K562 (cell line): Measurements from ENCODE around the gene RABL6. TPM values are rescaled to one million over a fixed set of nuclear protein-coding genes. Genes with fewer than 3 reads are reported as not detected.

ENCODE experiments used
- BCL6 ChIP-seq: fragments of 250-450 bp; sonication (Bioruptor Pico); IDR thresholded peaks from 2 replicates; pipeline ENCODE4 v1.4.0; 2020
- CBX3 ChIP-seq, 2 experiments: IDR thresholded peaks; 1 replicate in 1 of 2; 2 replicates in 1 of 2; pipeline ENCODE4 v1.6.1; 2012; ENCODE audit warnings: inconsistent platforms in 2 of 2, low read length in 2 of 2, borderline replicate concordance in 1 of 2, control low read depth in 1 of 2
- MAZ ChIP-seq, 2 experiments: fragments of 450-650 bp in 1 of 2; sonication (generic) in 1 of 2; formaldehyde crosslinking; IDR thresholded peaks in 1 of 2; conservative IDR thresholded peaks in 1 of 2; 2 replicates each; pipeline versions ENCODE4 v1.4.0 to v1.5.0; 2020; ENCODE audit warnings: mild to moderate bottlenecking in 1 of 2, missing genetic modification reagents in 1 of 2
- NR3C1 ChIP-seq: sonication (generic); formaldehyde crosslinking; IDR thresholded peaks from 2 replicates; pipeline ENCODE4 v1.8.1; 2022; ENCODE audit warnings: missing genetic modification reagents
- PTTG1 ChIP-seq: fragments of 450-650 bp; IDR thresholded peaks from 2 replicates; pipeline ENCODE4 v1.6.1; 2016; ENCODE audit warnings: low read depth, mild to moderate bottlenecking, missing genetic modification characterization, missing compliant biosample characterization
- RB1 ChIP-seq: fragments of 450-650 bp; IDR thresholded peaks from 2 replicates; pipeline ENCODE4 v1.6.1; 2017; ENCODE audit warnings: low read depth, mild to moderate bottlenecking
- RBBP5 ChIP-seq: fragments of 200-600 bp; sonication (generic); IDR thresholded peaks from 2 replicates; pipeline ENCODE4 v1.6.1; 2012; ENCODE audit warnings: borderline replicate concordance, mild to moderate bottlenecking, low read length, control low read depth, inconsistent platforms; ENCODE audit not compliant: insufficient read depth, poor library complexity, severe bottlenecking
- RUNX1 ChIP-seq: sonication (generic); IDR thresholded peaks from 2 replicates; pipeline ENCODE4 v1.6.1; 2016; ENCODE audit warnings: antibody characterized with exemption, low read depth
- SMARCA5 ChIP-seq: fragments of 450-650 bp; IDR thresholded peaks from 2 replicates; pipeline ENCODE4 v1.6.1; 2016
- SNIP1 ChIP-seq: fragments of 450-650 bp; IDR thresholded peaks from 2 replicates; pipeline ENCODE4 v1.7.1; 2017; ENCODE audit warnings: low read depth, mild to moderate bottlenecking
- SRF ChIP-seq, 2 experiments: fragments of 250-450, 450-650 bp in 1 of 2; sonication (Bioruptor Pico) in 1 of 2; sonication (generic) in 1 of 2; formaldehyde crosslinking; IDR thresholded peaks; 2 replicates each; pipeline versions ENCODE4 v1.5.0 to v1.5.1; 2020 to 2022; ENCODE audit warnings: mild to moderate bottlenecking in 1 of 2, missing genetic modification reagents in 1 of 2
- TCF7L2 ChIP-seq: fragments of 150-350 bp; IDR thresholded peaks from 2 replicates; pipeline ENCODE4 v1.6.1; 2016; ENCODE audit warnings: low read depth, mild to moderate bottlenecking, low read length, moderate library complexity
- ZNF347 ChIP-seq: fragments of 450-650 bp; formaldehyde crosslinking; IDR thresholded peaks from 2 replicates; pipeline ENCODE4 v1.4.0; 2020; ENCODE audit warnings: low read depth, mild to moderate bottlenecking, moderate library complexity
- polyA plus RNA-seq, 8 experiments: library from polyadenylated mRNA; depleted of rRNA in 4 of 8; stranded (reverse) in 5 of 8; unstranded in 3 of 8; fragments of >200 nt; fragmentation: Nextera tagmentation in 2 of 8; fragmentation: Illumina TruSeq in 1 of 8; extraction: Ambion mirVana in 2 of 8; extraction: Trizol in 1 of 8; gene quantifications; 2 replicates each; pipeline versions ENCODE4 v1.2.1 to v1.2.3, GENCODE V29; 2011 to 2014; ENCODE audit warnings: inconsistent platforms in 1 of 8, missing spikeins in 1 of 8
- total RNA-seq, 7 experiments: library from RNA; depleted of rRNA in 6 of 7; stranded (reverse); fragments of >200 nt in 6 of 7; fragmentation: Illumina TruSeq in 2 of 7; extraction: Trizol in 2 of 7; gene quantifications; 2 replicates each; pipeline versions ENCODE4 v1.2.1 to v1.2.3, GENCODE V29; 2011 to 2021; ENCODE audit warnings: low replicate concordance in 1 of 7
- TF ChIP-seq, protein P1 (sequence below), 2 experiments: fragments of 450-650 bp; IDR thresholded peaks; 2 replicates each; pipeline ENCODE4 v1.6.1; 2016; ENCODE audit warnings: mild to moderate bottlenecking in 2 of 2, borderline replicate concordance in 1 of 2, low read depth in 1 of 2, moderate library complexity in 1 of 2
- TF ChIP-seq, protein P2 (sequence below): fragments of 250-450 bp; sonication (Bioruptor Pico); IDR thresholded peaks from 2 replicates; pipeline ENCODE4 v1.8.0; 2021; ENCODE audit warnings: mild to moderate bottlenecking, moderate library complexity
- TF ChIP-seq, protein P3 (sequence below): fragments of 450-650 bp; IDR thresholded peaks from 2 replicates; pipeline ENCODE4 v1.6.1; 2016; ENCODE audit warnings: missing biosample characterization, missing genetic modification characterization

The RABL6 gene
- total and polyA plus RNA-seq, 9 of the 15 experiments (the other 6 are each of a cell fraction or from before 2014, with no cell fraction given), result 5.6 to 181 (median 84.5) TPM

DNA sequence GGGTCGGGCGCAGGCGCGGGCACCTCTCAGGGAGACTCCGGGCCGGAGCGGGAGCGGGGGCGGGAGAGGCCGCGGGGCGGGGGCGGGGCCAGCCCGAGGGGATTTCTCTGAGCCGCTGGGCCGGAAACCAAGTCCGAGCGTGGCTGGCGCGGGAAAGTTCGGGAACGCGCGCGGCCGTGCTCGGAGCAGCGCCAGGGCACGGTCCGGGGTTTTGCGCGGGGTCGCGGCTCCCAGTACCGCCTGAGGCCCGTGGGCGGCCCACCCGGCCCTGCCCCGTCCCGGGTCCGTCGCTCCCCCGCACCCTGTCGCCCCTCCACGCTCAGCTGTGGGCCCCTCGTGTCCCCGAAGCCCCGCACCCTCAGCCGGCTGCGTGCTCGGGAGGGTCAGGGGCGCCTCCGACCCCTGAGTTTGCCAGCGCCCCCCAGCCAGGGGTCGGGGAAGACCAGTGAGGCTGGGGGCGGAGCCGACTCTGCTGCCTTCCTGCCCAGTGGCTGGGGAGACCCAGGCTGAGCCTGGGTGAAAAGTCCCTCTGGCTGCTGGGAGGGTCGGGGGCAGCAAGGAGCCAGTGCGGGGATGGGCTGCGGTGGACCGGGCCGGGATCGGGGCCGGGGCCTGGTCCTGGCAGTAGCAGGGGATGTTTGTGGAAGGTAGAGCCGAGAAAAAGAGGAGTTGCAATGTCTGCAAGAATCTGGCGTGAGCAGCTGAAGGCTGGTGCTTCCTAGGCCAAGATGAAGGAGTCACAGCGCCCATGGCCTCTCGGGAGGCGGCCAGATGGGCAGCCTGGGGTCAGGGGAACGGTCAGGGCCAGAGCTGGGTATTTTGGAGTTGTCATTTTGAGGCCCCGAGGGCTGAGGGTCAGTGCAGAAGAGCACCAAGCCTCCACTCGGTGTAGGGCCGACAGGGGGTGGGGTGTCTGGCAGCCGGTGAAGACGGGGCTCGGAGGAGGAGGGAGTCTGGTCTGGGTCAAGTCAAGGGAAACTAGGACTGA is 79.2 kb downstream of the RABL6 start (continued):
- TF ChIP-seq, protein P1, sequence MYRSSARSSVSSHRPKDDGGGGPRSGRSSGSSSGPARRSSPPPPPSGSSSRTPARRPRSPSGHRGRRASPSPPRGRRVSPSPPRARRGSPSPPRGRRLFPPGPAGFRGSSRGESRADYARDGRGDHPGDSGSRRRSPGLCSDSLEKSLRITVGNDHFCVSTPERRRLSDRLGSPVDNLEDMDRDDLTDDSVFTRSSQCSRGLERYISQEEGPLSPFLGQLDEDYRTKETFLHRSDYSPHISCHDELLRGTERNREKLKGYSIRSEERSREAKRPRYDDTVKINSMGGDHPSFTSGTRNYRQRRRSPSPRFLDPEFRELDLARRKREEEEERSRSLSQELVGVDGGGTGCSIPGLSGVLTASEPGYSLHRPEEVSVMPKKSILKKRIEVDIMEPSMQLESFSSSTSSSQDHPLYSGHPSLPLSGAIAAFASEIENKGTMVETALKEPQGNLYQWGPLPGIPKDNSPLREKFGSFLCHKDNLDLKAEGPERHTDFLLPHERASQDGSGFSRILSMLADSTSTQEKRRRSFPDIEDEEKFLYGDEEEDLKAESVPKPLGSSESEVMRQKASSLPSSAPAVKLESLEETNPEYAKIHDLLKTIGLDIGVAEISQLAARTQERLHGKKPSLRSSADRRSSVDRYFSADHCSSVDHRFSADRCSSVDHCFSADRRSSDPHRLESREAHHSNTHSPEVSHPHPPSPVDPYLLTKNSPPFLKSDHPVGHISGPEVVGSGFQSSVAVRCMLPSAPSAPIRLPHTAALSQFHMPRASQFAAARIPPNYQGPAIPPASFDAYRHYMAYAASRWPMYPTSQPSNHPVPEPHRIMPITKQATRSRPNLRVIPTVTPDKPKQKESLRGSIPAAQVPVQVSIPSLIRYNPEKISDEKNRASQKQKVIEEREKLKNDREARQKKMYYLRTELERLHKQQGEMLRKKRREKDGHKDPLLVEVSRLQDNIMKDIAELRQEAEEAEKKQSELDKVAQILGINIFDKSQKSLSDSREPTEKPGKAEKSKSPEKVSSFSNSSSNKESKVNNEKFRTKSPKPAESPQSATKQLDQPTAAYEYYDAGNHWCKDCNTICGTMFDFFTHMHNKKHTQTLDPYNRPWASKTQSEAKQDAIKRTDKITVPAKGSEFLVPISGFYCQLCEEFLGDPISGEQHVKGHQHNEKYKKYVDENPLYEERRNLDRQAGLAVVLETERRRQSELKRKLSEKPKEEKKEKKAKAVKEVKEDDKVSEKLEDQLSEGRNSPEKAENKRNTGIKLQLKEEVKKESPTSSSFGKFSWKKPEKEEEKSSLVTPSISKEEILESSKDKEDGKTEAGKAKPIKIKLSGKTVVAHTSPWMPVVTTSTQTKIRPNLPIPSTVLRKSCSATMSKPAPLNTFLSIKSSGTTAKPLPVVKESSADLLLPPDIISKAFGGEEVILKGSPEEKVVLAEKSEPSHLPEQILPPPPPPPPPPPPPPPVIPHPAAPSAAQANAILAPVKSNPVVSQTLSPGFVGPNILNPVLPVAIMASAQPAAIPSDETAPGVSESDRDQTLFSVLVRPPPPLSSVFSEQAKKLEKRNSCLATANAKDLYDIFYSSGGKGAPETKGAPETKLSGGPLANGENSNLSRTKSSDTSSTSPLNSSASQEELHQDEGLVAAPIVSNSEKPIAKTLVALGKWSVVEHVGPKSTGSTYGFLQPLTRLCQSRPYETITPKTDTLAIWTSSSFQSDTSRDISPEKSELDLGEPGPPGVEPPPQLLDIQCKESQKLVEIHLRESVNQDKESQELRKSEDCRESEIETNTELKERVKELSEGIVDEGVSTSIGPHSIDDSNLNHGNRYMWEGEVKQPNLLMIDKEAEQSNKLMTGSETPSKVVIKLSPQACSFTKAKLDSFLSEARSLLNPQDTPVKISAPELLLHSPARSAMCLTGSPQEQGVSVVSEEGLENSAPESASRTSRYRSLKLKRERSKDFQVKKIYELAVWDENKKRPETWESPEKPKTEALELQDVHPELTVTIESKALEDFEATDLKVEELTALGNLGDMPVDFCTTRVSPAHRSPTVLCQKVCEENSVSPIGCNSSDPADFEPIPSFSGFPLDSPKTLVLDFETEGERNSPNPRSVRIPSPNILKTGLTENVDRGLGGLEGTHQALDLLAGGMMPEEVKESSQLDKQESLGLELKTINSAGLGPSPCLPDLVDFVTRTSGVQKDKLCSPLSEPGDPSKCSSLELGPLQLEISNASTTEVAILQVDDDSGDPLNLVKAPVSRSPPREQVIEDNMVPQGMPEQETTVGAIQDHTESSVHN (IDR thresholded peaks at IDR 0.05; ENCODE audit: borderline replicate concordance in 1 of 2, low read depth in 1 of 2), result no peak
- TF ChIP-seq RB1 (peak; percentile 72), RBBP5 (peak; percentile 57), PTTG1 (tag) (no peak), CBX3 (IDR thresholded peaks at IDR 0.05; ENCODE audit: borderline replicate concordance in 1 of 2, low read length in 2 of 2) (no peak), TCF7L2 (no peak), SMARCA5 (no peak), ZNF347 (CRISPR knock-in tag) (no peak), NR3C1 (CRISPR knock-in tag) (no peak), SRF (CRISPR knock-in tag; IDR thresholded peaks at IDR 0.05) (0 out of 4 replicates have a peak, but pooled peaks of 1 of the 2 experiments have one; percentile 21), MAZ (CRISPR knock-in tag; conservative IDR thresholded peaks at IDR 0.05 in 1 of 2, IDR thresholded peaks at IDR 0.05 in 1 of 2) (no peak), BCL6 (CRISPR knock-in tag) (no peak), SNIP1 (no peak), RUNX1 (no peak)
- TF ChIP-seq, protein P2, sequence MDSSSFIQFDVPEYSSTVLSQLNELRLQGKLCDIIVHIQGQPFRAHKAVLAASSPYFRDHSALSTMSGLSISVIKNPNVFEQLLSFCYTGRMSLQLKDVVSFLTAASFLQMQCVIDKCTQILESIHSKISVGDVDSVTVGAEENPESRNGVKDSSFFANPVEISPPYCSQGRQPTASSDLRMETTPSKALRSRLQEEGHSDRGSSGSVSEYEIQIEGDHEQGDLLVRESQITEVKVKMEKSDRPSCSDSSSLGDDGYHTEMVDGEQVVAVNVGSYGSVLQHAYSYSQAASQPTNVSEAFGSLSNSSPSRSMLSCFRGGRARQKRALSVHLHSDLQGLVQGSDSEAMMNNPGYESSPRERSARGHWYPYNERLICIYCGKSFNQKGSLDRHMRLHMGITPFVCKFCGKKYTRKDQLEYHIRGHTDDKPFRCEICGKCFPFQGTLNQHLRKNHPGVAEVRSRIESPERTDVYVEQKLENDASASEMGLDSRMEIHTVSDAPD (CRISPR knock-in tag), result no peak
- TF ChIP-seq, protein P3, sequence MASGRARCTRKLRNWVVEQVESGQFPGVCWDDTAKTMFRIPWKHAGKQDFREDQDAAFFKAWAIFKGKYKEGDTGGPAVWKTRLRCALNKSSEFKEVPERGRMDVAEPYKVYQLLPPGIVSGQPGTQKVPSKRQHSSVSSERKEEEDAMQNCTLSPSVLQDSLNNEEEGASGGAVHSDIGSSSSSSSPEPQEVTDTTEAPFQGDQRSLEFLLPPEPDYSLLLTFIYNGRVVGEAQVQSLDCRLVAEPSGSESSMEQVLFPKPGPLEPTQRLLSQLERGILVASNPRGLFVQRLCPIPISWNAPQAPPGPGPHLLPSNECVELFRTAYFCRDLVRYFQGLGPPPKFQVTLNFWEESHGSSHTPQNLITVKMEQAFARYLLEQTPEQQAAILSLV (tag), result no peak
